NCI-H345 treated with DMSO at 0.1 percent for 48 hours (cell line): ENCODE results near the gene MYH13.
"Not testable (repeated sequence)": the region's sequence is repeated elsewhere in the genome, so short reads cannot be mapped to it uniquely, and the experiment has no call there.

Experiments
- DNase-seq: peaks from one replicate; lab custom pipeline; 2025; ENCODE audit not compliant: unreplicated experiment; lab: John Stamatoyannopoulos, UW

Gene MYH13

GRCh38 chr17:10305398-10305797 is 67.4 kb downstream of the MYH13 start:
- DNase-seq = no peak

- no peak for DNase-seq
These were observed 68.0 kb downstream of the MYH13 start for GRCh38 chr17:10304758-10305300.

- DNase-seq = no peak
These were observed 75.1 kb downstream of the MYH13 start for GRCh38 chr17:10297691-10298090.

GRCh38 chr17:10295728-10296343 is 77.0 kb downstream of the MYH13 start:
- no peak for DNase-seq

GRCh38 chr17:10294180-10294579 is 78.6 kb downstream of the MYH13 start:
- no peak for DNase-seq

GRCh38 chr17:10292057-10292937 is 80.5 kb downstream of the MYH13 start:
- DNase-seq = no peak

GRCh38 chr17:10291576-10291975 is 81.2 kb downstream of the MYH13 start:
- DNase-seq = not testable (repeated sequence)

GRCh38 chr17:10290041-10290440 is 82.8 kb downstream of the MYH13 start:
- DNase-seq = no peak

- DNase-seq = no peak
These were observed 86.5 kb downstream of the MYH13 start for GRCh38 chr17:10286324-10286723.

- no peak for DNase-seq
These were observed 86.9 kb downstream of the MYH13 start for GRCh38 chr17:10285896-10286295.

GRCh38 chr17:10280068-10280467 is 92.7 kb downstream of the MYH13 start:
- no peak for DNase-seq

- DNase-seq = no peak
These were observed 94.6 kb downstream of the MYH13 start for GRCh38 chr17:10278218-10278617.

GRCh38 chr17:10276436-10276835 is 96.4 kb downstream of the MYH13 start:
- DNase-seq = no peak

GRCh38 chr17:10275418-10275817 is 97.4 kb downstream of the MYH13 start:
- DNase-seq = no peak

GRCh38 chr17:10271106-10271562 is 101.7 kb downstream of the MYH13 start:
- no peak for DNase-seq

- DNase-seq = no peak
These were observed 102.5 kb downstream of the MYH13 start for GRCh38 chr17:10270258-10270657.

- DNase-seq = no peak
These were observed 104.8 kb downstream of the MYH13 start for GRCh38 chr17:10268005-10268404.

GRCh38 chr17:10266296-10266876 is 106.4 kb downstream of the MYH13 start:
- DNase-seq = no peak

- no peak for DNase-seq
These were observed 107.6 kb downstream of the MYH13 start for GRCh38 chr17:10265100-10265810.

GRCh38 chr17:10264051-10264450 is 108.8 kb downstream of the MYH13 start:
- no peak for DNase-seq

- no peak for DNase-seq
These were observed 110.4 kb downstream of the MYH13 start for GRCh38 chr17:10262451-10262850.
